Occipital lobe (tissue), 3 donors: Measurements from ENCODE around the gene MND1. TPM values are rescaled to one million over a fixed set of nuclear protein-coding genes. Genes with fewer than 3 reads are reported as not detected.
"Not testable (repeated sequence)": the region's sequence is repeated elsewhere in the genome, so short reads cannot be mapped to it uniquely, and the experiment has no call there.

Experiments
- DNase-seq: peaks from one replicate; lab custom pipeline; 2025; lab: John Stamatoyannopoulos, UW
- small RNA-seq: library from RNA; depleted of rRNA; stranded (forward); fragments of <200 nt; gene quantifications from one replicate; pipeline ENCODE3, GENCODE V24; 2014
- total RNA-seq: library from RNA; depleted of rRNA; stranded (reverse); fragments of >200 nt; gene quantifications from one replicate; pipeline ENCODE4 v1.2.3, GENCODE V29; 2014

Gene MND1
- total RNA-seq, 1 donor from 2014 or later = 5.1 TPM

DNA sequence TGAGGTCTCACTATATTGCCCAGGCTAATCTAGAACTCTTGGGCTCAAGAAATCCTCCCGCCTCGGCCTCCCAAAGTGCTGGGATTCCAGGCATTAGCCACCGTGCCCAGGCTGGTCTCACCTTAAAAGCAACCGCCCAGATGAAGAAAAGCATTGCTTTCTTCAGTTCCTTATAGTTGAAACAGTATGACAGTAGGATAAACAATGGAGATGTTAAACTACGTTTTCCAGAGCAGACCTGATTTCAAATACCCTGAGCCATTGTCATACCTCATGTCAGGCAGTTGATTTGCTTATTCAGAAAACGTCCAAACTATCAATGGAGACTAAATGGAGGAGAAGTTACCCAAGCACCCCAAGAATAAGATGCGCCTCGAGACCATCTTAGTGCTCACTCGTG, 95.3 kb downstream of the MND1 start:
- DNase-seq = no peak

DNA sequence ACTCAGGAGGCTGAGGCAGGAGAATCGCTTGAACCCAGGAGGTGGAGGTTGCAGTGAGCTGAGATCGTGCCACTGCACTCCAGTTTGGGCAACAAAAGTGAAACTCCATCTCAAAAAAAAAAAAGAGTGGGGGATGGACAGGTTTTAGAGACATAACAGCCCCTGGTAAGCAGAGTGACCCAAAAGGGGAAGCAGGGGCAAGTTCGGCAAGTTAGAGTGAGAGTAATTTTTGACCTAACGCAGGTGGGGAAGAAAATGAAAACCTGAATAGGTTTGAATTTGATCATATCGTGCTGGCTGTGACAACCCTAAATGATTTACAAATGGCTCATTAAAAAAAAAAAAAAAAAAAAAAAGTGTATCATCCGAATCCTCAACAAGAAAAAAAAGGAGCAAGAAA, 96.0 kb downstream of the MND1 start:
- DNase-seq = no peak

DNA sequence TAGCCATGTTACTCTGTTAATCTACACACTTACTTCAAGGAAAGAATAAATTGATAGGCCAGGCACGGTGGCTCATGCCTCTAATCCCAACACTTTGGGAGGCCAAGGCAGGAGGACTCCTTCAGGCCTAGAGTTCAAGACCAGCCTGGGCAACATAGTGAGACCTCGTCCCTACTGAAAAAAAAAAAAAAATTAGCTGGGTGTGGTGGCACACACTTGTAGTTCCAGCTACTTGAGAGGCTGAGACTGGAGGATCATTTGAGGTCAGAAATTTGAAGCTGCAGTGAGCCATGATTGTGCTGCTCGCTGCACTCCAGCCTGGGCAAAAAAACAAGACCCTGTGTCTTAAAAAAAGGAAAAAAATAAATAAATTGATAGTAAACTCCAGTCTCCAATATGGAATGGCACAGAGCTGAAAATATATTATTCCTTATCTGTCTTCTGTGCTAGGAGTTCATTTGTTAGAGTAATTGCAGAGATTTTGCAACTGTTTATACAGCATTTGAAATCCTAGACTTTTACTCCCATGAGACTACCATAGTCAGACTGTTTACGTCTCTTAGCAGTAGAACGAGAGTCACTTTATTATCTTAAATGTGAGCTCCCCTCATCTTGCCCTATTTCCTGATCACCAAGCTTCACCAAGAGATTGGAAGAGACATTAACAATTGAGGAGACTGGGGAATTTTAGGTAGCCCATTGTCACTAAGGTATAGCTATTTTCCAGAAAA, 102.9 kb downstream of the MND1 start:
- DNase-seq = no peak

DNA sequence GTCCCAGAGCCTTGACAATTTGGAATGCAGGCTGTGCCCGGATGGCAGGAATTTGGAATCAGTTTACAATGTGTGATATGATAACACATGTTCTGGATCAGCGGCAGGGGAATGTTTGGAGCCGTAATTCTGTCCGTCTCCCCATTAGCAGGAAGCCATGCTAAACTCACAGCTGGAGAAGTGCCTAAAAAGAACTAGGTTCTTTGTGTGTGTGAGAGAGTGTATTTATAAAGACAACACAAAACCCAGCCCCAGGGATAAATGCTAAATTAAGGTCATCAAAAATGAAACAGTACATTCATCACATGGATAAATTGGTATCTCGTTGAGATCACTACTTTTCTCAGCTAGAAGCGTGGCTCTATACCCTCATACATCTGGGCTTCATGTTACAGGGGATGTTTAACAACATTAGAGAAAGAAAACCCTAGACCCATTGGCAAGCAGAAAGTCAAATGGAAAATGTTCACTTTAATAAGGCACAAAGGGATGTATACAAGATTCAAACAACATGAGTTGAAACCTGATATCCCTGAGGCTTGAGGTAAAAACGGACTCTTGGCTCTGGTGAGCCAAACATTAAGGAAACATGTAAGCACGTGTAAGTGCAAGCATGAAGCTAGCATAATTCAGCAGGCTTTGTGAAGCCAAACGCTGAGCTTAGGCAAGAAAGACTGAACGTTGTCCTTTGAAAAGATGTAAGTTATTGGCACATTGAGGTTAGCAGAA, 103.7 kb downstream of the MND1 start:
- DNase-seq = no peak

DNA sequence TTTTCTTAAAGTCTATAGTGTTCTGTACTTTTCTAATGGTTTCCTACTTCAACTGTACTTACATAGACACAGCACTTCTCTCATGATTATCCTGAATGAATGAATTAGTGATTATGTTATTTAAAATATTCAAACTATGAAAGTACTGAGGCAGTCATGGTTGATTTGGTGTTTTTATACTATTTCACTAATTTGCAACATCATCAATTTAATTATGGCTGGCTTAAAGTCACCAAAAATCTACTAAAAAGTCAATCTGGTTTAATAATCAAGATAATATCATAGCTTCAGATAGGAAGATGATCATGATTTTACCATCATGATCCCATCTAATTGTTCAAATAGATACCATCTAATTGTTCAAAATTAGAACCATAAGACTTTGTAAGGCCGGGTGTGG, 104.8 kb downstream of the MND1 start:
- DNase-seq = no peak

DNA sequence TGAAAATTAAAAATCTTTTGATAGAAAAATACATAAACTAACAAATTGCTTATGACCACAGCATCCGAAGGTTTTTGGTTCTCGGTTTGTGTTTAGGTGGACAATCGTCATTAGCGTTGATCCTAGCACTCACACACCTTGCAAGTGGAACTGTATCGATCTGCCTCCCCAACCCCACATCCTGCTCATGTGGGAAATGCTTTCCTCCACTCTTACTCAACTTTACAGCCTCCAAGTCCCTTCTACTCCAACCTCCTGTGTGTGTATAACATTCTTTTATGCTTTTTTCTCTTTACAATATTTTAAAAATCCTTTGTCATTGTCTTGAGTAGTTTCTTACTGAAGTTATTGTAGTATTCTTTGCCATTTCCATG, 106.0 kb downstream of the MND1 start:
- DNase-seq = no peak

DNA sequence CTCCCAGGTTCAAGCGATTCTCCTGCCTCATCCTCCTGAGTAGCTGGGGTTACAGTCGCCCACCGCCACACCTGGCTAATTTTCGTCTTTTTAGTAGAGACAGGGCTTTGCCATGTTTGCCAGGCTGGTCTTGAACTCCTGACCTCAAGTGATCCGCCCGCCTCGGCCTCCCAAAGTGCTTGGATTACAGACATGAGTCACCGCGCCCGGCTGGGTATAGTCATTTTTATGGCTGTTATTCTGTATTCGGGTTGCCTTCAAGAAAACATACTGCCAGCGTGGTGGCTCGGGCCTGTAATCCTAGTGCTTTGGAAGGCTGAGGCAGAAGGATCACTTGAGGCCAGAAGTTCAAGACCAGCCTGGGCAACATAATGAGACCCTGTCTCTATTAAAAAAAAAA, 106.7 kb downstream of the MND1 start:
- DNase-seq = not testable (repeated sequence)

DNA sequence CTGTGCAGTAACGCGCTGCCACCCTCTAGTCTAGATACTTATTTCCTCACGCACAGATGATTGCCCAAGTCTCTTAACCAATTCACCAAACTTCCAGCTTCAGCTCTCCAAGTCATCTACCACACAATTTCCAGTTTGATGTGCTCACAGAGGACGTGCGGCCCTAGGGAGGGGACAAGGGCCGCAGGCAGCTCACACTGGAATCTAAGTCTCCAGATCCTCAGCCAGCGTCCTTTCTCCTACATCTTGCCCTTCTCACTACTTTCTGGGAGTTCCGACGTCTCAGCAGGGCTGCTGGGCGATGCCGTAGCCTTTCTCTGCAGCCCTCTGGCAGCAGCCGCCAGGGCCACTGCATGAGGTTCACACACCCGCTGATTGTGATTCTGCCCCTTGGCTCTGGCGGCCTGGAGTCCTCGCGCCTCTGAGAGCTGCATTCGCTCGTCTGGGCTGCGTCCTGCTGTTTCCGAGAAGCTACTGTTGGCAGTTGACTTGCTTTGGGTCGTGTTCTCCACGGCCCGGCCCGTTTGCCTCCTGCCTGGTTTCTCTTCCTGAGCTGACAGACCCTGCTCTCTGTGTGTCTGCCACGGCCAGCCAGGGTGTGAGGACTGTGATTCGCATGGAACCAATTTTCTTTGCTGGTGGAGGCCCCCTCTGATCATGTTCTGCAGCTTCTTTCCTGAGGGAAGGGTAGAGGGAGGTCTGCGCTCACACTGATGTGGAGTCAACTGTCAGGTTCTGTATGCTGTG, 107.6 kb downstream of the MND1 start:
- DNase-seq = no peak

DNA sequence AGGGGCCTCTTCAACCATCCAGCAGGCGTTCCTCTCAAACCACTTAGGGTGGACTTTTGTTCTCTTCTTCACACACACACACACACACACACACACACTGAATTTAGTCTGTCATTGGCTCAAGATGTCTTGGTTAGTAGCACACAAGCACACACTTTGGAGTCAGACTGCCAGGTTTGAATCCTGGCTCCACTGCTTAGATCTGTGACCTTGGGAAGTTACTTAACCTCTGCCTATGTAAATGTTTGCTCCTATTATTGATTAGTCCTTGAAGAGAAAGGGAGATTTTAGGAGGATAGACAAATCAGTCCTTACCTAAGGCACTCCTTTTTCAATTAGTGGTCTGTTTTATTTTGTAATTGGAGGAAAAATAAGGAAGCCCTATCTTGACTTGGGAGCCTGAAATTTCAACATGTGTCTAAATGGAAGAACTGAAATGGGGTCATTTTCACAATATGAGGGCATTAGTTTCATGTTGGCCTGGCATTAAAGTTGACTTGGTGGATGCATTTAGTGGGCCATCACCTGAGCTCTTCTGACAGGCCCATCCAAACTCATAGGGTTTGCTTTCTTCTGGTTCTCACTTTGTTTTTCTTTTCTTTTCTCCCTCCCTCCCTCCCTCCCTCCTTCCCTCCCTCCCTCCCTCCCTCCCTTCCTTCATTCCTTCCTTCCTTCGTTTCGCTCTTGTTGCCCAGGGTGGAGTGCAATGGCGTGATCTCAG, 108.3 kb downstream of the MND1 start:
- no peak for DNase-seq

DNA sequence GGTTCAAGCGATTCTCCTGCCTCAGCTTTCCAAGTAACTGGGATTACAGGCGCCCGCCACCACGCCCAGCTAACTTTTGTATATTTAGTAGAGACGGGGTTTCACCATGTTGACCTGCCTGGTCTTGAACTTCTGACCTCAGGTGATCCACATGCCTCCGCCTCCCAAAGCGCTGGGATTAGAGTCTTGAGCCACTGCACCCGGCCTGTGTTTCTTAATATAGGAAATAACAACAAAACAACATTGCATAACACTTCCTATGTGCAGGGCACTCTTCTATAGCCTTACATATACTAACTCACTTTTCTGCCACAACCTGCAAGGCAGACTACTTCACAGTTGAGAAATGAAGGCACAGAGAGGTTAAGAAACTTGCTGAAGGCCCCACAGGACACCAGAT, 108.9 kb downstream of the MND1 start:
- no peak for DNase-seq

DNA sequence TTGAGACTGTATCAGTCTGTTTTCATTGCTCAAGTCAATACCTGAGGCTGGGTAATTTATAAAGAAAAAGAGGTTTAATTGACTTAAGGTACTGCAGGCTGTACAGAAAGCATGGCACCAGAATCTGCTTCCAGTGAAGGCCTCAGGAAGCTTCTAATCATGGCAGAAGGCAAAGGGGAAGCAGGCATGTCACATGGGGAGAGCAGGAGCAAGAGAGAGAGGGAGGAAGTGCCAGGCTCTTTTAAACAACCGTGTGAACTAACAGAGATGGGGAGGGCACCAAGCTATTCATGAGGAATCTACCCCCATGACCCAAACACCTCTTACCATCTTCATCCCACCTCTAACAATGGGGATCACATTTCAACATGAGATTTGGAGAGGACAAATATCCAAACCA, 114.5 kb downstream of the MND1 start:
- no peak for DNase-seq

DNA sequence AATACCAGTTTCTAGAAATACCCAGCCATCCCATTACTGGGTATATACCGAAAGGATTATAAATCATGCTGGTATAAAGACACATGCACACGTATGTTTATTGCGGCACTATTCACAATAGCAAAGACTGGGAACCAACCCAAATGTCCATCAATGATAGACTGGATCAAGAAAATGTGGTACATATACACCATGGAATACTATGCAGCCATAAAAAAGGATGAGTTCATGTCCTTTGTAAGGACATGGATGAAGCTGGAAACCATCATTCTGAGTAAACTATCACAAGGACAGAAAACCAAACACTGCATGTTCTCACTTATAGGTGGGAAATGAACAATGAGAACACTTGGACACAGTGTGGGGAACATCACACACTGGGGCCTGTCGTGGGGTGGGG, 117.1 kb downstream of the MND1 start:
- not testable (repeated sequence) for DNase-seq

DNA sequence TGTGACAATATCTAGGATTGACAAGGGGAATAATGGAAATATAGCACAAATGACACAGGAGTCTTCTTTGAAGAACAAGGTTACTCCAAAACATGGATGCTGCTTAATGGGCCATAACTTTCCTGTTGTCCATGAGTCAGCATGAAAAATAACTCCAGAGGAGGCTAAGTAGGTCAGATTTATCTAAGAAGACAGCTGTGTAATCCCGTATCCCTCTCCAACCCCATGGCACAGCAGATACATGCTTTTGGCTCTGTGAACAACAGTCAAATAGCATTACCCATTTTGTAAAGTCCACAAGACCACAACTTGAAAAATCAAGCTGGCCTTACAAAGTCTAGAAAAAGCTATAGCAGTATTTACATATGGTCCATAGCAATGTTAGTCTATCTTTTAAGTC, 119.6 kb downstream of the MND1 start:
- DNase-seq = no peak

Small RNAs within 50 kb of the gene (small RNA-seq; reads per million reads assigned to genes)
- gene RN7SL419P = not detected

Other genes with a start within 250 kb of the MND1 start
- 990 TPM for gene TRIM2, start 140.2 kb upstream of the MND1 start, total RNA-seq
- gene TMEM131L, start 121.7 kb downstream of the MND1 start, total RNA-seq = 48.7 TPM